Central memory CD8-positive, alpha-beta T cell (primary cell): ENCODE data around the gene CDX1.
A peak's percentile ranks its signal among the peaks of the same experiment; 100 is the strongest.

Experiments used
- ATAC-seq: fragments of 150-1000 bp; cut with Tn5 transposase; replicated peaks from 2 replicates; pipeline ENCODE4 v1.10.0; 2022; ENCODE audit warnings: mild to moderate bottlenecking, moderate FRiP score, moderate number of reproducible peaks; ENCODE audit not compliant: poor library complexity, severe bottlenecking; ENCODE audit errors: extremely low read depth
- DNase-seq, 2 donors: peaks; one replicate each; pipeline ENCODE4 v3.0.0; 2021; ENCODE audit warnings: low spot score in 2 of 2
- H3K27ac Mint-ChIP-seq: one replicate; pipeline ENCODE4 v1.8.0; 2022; ENCODE audit warnings: low read depth, mild to moderate bottlenecking, moderate library complexity, mixed read lengths
- H3K27me3 Mint-ChIP-seq: one replicate; pipeline ENCODE4 v1.8.0; 2022; ENCODE audit warnings: mixed read lengths
- H3K36me3 Mint-ChIP-seq: one replicate; pipeline ENCODE4 v1.8.0; 2022; ENCODE audit warnings: mild to moderate bottlenecking, moderate library complexity, mixed read lengths; ENCODE audit not compliant: insufficient read depth
- H3K4me1 Mint-ChIP-seq: one replicate; pipeline ENCODE4 v1.8.0; 2022; ENCODE audit warnings: mixed read lengths
- H3K4me3 Mint-ChIP-seq: one replicate; pipeline ENCODE4 v1.8.0; 2022; ENCODE audit warnings: mild to moderate bottlenecking, moderate library complexity, mixed read lengths
- H3K9me3 Mint-ChIP-seq: one replicate; pipeline ENCODE4 v1.8.0; 2022; ENCODE audit warnings: mixed read lengths

CDX1 gene

DNA sequence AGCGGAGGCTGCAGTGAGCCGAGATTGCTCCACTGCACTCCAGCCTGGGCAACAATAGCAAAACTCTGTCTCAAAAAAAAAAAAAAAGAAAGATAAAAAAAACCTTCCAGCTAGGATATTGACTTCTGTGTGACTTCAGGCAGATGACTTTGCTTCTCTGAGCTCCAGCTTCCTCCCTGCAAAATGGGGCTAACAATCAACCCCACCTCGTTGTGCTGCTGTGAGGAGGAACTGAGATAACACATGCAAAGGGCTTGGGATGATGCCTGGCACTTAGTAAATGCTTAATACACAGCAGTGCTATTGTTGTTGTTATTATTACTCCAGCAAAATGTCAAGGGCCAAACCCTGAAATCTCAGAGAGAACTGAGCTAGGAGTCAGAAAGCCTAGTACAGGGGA is 3.5 kb upstream of the CDX1 start:
- H3K9me3 Mint-ChIP-seq = no peaks in the 10 kb centered on the region

DNA sequence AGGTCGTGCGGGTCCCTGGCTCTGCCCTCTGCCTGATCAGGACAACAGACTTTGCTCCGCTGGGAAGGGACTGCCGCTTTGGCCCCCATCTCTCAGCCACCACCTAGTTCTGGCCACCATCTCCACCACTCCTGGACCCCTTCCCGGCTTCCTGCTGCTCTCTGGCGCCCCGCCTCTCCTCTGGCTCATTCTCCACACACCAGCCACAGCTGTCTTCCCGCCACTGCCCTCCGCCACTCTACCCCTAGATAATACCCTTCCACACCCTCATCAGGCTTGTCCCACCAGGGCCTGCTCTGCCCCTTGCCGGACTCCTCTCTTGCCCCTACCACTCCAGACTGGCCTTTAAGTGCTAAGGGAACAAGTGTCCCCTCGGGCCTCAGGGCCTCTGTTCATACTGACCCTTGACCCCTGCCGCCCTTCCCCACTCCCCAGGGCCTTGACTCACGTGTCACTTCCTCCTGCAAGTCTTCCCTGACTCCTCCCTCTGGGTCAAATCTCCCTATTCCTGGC is 3.0 kb upstream of the CDX1 start:
- no peak overlapping the region for H3K27ac Mint-ChIP-seq
- peaks cover 4% of the 10 kb centered on the region for H3K4me1 Mint-ChIP-seq
- ATAC-seq = no peak
- no peaks in the 10 kb centered on the region for H3K36me3 Mint-ChIP-seq
- H3K27me3 Mint-ChIP-seq = peaks cover 36% of the 10 kb centered on the region
- no peak for DNase-seq
- no peak overlapping the region for H3K4me3 Mint-ChIP-seq
- no peaks in the 10 kb centered on the region for H3K9me3 Mint-ChIP-seq

More for the DNA sequence above, 3.5 kb upstream of the CDX1 start:
- peaks cover 4% of the 10 kb centered on the region for H3K4me1 Mint-ChIP-seq
- H3K36me3 Mint-ChIP-seq = no peaks in the 10 kb centered on the region
- H3K4me3 Mint-ChIP-seq = no peak overlapping the region
- H3K27me3 Mint-ChIP-seq = peaks cover 31% of the 10 kb centered on the region
- ATAC-seq = no peak
- H3K27ac Mint-ChIP-seq = no peak overlapping the region
- DNase-seq = no peak

DNA sequence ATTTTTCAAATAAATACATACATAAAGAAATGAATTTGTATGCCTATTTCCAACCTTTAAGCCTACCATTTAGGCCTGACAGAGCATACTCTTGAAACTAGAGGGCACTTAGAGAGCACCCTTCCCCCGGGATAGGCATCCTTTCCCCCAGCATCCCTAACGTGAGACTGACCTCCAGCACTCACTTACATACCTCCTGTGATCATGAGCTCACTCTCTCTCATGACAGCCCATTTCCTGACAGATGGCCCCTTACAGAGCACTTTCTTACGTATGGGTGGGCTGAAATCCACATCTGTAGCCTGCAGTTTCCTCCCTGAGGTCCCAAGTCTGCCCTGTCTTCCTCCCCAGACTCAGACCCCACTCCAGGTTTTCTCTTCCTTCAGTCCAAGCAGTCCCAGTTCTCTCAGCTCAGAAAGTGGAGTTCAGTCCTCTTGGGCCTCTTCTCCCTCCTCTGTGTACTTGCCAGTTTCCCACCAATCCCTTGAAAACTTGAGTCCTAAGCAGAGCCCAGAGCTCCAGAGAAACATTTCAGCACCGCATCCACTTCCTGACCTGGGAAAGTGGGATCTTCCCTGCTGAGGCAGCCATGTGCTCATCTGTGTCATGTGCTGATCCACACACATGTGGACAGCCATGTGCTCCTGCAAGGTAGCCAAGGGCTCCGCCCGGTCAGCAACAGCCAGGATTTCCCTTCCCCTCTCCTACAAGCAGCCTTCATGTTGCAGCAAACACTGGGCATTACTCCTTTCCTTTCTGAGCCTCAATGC is 2.2 kb upstream of the CDX1 start:
- Mint-ChIP-seq H3K4me1 (peaks cover 4% of the 10 kb centered on the region), H3K36me3 (no peaks in the 10 kb centered on the region), H3K27me3 (peaks cover 44% of the 10 kb centered on the region), H3K9me3 (no peaks in the 10 kb centered on the region), H3K27ac (peak overlapping the region; percentile 33), H3K4me3 (no peak overlapping the region)
- no peak for DNase-seq
- ATAC-seq = no peak

DNA sequence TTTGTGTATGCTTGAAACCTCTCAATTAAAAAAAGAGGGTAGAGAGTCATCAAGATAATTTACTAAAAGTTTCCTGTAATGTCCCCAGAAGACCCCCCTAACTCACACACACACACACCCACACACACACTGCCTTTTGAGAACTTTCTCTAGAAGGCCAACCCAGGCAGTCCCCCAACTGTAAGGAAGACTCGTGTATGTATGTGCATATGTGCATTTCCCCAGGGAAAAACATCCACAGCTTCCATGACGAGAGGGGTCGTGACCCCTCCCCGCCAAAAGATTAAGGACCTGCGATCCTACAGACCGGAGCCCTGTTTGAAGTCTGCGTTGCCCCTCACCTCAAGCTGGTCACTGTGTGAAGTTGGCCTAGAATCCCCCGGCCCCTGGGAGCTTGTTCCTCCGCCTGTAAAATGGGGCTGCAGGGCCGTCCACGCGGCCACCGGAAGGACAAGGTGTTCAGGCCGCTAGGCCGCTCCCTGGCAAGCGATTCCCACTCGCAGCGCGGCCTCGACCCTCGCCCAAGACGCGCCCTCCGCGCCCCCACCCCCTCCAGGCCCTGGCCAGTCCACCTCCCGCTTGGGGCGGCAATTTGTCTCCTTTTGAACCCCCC is 435 bp upstream of the CDX1 start:
- Mint-ChIP-seq H3K27ac (no peak overlapping the region), H3K4me1 (peaks cover 4% of the 10 kb centered on the region), H3K27me3 (peaks cover 61% of the 10 kb centered on the region), H3K9me3 (no peaks in the 10 kb centered on the region), H3K36me3 (no peaks in the 10 kb centered on the region), H3K4me3 (no peak overlapping the region)
- ATAC-seq = no peak
- DNase-seq = no peak

DNA sequence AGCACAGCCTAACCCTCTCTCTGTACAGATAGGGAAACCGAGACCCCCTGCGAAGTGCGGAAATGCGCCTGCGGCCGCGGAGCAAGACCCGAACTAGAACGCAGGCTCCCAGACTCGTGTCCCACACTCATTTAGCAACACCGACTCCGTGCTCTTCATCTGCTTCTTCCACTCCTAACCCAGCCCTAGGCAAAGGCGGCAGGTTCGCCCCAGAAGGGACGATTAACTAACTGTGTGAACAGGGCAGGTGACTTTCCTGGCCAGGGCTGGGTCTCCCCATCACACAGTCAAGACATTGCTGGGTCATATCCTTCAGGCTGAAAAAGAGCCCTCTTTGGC is 903 bp downstream of the CDX1 start:
- Mint-ChIP-seq H3K27ac (no peak overlapping the region), H3K36me3 (no peaks in the 10 kb centered on the region), H3K9me3 (no peaks in the 10 kb centered on the region), H3K4me1 (no peaks in the 10 kb centered on the region), H3K4me3 (no peak overlapping the region), H3K27me3 (peaks cover 74% of the 10 kb centered on the region)
- DNase-seq (no peak), ATAC-seq (no peak)

DNA sequence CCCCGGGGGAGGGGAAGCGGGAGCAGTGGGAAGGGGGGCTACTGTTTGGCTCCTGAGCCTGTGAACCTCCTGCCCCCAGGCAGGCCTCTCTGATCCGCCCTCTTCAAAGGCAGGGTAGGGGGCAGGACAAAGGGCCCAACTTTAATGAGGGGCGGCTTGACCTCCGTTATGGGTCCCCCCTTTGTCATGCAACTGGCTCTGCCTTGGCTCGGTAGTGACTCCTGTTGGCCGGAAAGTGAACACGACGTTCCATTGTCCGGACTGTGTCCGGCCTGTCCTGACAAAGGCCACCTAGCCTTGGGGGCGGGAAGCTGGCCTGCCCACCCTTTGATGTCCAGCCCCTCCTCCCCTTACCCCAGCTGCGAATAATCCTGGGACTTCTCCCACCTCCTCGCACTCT is 1.3 kb downstream of the CDX1 start:
- no peak overlapping the region for H3K27ac Mint-ChIP-seq
- H3K27me3 Mint-ChIP-seq = peaks cover 78% of the 10 kb centered on the region
- no peaks in the 10 kb centered on the region for H3K9me3 Mint-ChIP-seq
- H3K4me3 Mint-ChIP-seq = no peak overlapping the region
- H3K36me3 Mint-ChIP-seq = no peaks in the 10 kb centered on the region
- H3K4me1 Mint-ChIP-seq = no peaks in the 10 kb centered on the region
- ATAC-seq = no peak
- DNase-seq = no peak

DNA sequence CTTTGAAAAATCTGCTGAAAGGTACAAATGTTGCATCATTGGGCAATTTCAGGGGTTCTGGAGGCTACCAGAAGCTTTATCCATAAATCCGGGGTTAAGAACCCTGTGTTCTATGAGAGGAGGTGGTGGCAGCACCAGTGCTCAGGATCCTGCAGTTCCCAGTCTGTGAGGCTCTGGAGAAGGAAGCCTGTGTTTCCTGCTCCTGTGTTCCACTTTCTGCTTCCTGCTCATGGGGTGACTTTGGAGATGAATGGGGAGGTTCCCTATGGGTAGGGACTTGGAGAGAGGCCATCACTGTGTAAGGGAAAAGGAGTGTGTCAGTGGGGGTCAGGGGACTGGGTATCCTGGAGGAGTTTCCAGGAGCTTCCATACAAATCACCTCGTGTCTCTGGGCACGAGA is 2.3 kb downstream of the CDX1 start:
- Mint-ChIP-seq H3K4me1 (no peaks in the 10 kb centered on the region), H3K9me3 (no peaks in the 10 kb centered on the region), H3K27me3 (peaks cover 83% of the 10 kb centered on the region), H3K27ac (no peak overlapping the region), H3K36me3 (no peaks in the 10 kb centered on the region), H3K4me3 (no peak overlapping the region)
- no peak for DNase-seq
- ATAC-seq = no peak

DNA sequence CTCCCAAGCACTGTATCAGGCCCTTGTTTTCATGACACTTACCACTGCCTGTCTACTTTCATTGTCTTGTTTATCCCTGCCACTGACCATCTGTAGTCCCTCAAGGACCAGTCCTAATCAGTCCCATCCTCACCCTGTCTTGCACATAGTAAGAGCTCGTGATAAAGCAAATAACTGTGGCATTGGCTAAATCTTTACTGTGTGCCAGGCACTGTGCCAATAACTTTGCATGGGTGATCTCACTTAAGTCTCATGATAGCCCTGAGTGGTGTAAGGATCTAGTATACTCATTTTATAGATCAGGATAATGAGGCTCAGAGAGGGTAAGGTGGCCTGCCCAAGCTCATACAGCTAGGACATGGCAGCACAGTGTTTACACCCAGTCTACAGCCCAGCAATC is 5.6 kb downstream of the CDX1 start:
- no peak overlapping the region for H3K4me3 Mint-ChIP-seq
- no peak overlapping the region for H3K27ac Mint-ChIP-seq
- H3K9me3 Mint-ChIP-seq = no peaks in the 10 kb centered on the region
- H3K4me1 Mint-ChIP-seq = no peaks in the 10 kb centered on the region
- peaks cover 82% of the 10 kb centered on the region for H3K27me3 Mint-ChIP-seq
- ATAC-seq = no peak
- no peak for DNase-seq
- no peaks in the 10 kb centered on the region for H3K36me3 Mint-ChIP-seq

DNA sequence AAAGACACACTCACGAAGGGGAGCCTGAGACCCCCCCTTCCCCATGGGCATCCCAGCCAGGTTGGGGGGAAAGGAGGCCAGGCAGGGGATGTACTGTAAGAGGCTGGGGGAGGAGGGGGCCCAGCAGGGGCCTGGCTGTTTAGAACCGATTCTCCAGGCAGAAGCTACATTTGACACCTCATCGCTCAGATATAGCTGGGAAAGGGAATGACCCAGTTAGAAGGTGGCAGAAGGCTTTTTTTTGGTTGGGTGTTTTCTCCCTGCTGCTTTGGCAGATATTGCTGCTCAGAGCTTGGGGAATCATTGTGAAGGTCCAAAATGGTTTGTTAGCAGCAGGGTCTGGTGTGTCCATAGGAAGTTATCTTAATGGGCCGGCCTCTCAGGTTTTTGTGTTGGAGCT is 6.0 kb downstream of the CDX1 start:
- DNase-seq (no peak), ATAC-seq (no peak)
- H3K27me3 Mint-ChIP-seq = peaks cover 78% of the 10 kb centered on the region
- H3K36me3 Mint-ChIP-seq = no peaks in the 10 kb centered on the region
- no peak overlapping the region for H3K4me3 Mint-ChIP-seq
- no peaks in the 10 kb centered on the region for H3K9me3 Mint-ChIP-seq
- no peak overlapping the region for H3K27ac Mint-ChIP-seq
- no peaks in the 10 kb centered on the region for H3K4me1 Mint-ChIP-seq

DNA sequence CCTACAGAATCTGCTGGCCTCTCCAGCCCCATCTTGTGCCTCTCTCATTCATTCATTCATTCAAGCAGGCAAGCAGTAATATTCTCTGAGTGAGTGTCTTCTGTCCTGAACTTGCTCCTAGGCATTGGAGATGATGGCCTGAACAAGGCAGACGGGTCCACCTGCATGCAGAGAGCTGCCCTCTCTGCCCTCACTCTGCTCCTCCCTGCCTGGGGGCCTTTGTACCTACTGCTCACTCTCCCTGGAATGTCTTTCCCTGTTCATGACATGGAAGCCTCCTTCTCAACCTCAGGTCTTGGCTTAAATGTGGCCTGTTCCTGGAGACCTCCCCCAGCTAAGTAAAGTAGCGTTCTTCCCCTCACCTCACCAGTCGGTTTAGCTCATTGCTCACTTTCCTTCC is 6.6 kb downstream of the CDX1 start:
- H3K4me1 Mint-ChIP-seq = no peaks in the 10 kb centered on the region
- ATAC-seq (no peak), DNase-seq (no peak)
- H3K27ac Mint-ChIP-seq = no peak overlapping the region
- H3K36me3 Mint-ChIP-seq = no peaks in the 10 kb centered on the region
- H3K4me3 Mint-ChIP-seq = no peak overlapping the region
- no peaks in the 10 kb centered on the region for H3K9me3 Mint-ChIP-seq
- peaks cover 72% of the 10 kb centered on the region for H3K27me3 Mint-ChIP-seq

DNA sequence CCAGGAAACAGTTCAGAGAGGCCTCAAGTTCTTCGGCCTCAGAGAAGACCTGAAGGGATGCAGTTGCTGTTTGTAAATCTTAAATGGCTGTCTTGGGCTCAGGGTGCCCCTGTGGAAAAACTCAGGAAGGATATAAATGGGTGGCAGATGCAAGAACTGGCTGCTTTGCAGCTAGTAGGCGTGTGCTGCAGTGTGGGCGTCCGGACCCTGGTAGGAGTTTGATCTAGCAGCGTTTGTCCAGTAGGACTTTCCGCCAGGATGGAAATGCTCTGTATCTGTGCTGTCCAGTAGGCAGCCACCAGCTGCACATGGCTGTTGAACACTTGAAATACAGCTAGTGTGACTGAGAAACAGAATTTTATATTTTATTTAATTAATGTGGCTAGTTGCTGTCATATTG is 7.7 kb downstream of the CDX1 start:
- Mint-ChIP-seq H3K4me3 (no peak overlapping the region), H3K9me3 (no peaks in the 10 kb centered on the region), H3K4me1 (no peaks in the 10 kb centered on the region), H3K27ac (no peak overlapping the region), H3K27me3 (peaks cover 61% of the 10 kb centered on the region), H3K36me3 (no peaks in the 10 kb centered on the region)
- DNase-seq = no peak
- no peak for ATAC-seq

DNA sequence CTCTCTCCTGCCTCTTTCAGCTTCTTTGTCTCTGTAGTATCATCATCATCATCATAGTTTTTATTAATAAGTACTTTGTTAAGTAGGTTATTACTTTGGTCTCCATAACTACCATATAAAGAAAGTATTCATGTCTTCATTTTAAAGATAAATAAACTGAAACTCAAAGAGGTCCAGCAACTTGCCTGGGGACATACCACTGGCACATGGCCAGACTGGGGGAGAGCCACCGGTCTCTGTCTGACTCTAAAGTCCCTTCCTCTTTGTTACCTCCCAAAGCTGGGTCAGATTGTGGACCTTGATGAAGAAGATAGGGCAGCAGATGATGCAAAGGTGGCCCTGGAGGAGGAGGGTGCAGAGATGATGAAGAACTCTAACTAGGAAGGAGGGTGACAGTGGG is 8.5 kb downstream of the CDX1 start:
- ATAC-seq = no peak
- DNase-seq = no peak
- Mint-ChIP-seq H3K4me3 (no peak overlapping the region), H3K27me3 (peaks cover 54% of the 10 kb centered on the region), H3K9me3 (no peaks in the 10 kb centered on the region), H3K27ac (no peak overlapping the region), H3K36me3 (no peaks in the 10 kb centered on the region), H3K4me1 (no peaks in the 10 kb centered on the region)

DNA sequence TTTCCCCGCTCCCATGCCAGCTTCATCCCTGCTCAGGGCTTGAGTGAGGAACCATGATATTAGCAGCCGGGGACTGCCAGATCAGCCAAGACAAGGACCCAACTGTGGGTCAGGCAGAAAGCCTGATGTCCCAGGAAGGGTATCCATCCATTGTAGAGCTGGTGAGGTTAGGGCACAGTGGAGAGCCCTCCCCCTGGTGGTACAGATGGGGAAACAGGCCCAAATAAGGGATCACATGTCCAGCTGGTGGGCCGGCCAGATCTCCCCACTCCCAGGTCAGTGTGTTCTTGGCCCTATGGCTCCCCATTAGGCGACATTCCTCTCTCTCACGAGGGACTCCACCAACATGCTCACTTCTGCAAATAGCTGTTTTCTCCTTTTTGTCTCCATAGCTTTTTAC is 9.0 kb downstream of the CDX1 start:
- no peaks in the 10 kb centered on the region for H3K36me3 Mint-ChIP-seq
- ATAC-seq (no peak), DNase-seq (no peak)
- H3K4me1 Mint-ChIP-seq = no peaks in the 10 kb centered on the region
- peaks cover 49% of the 10 kb centered on the region for H3K27me3 Mint-ChIP-seq
- H3K27ac Mint-ChIP-seq = no peak overlapping the region
- no peak overlapping the region for H3K4me3 Mint-ChIP-seq
- no peaks in the 10 kb centered on the region for H3K9me3 Mint-ChIP-seq
